Esophagus muscularis mucosa (tissue), 4 donors: Measurements from ENCODE around the gene TBATA. TPM values are rescaled to one million over a fixed set of nuclear protein-coding genes. Genes with fewer than 3 reads are reported as not detected.

Experiments used
- DNase-seq: peaks from one replicate; pipeline ENCODE4 v3.0.0-alpha.2; 2017; ENCODE audit errors: extremely low spot score
- H3K27ac ChIP-seq, 4 donors: fragments of 200-600 bp; sonication (generic); replicated peaks in 1 of 4; 1 replicate in 3 of 4; 2 replicates in 1 of 4; pipeline ENCODE4 v1.5.1; 2016 to 2019; ENCODE audit warnings: mild to moderate bottlenecking in 1 of 4
- H3K27me3 ChIP-seq, 4 donors: fragments of 200-600 bp; sonication (generic); one replicate each; pipeline versions ENCODE4 v1.5.1 to v1.6.0; 2016 to 2019
- H3K36me3 ChIP-seq, 4 donors: fragments of 200-600 bp; sonication (generic); one replicate each; pipeline ENCODE4 v1.5.1; 2016 to 2019
- H3K4me1 ChIP-seq, 4 donors: fragments of 200-600 bp; sonication (generic); one replicate each; pipeline ENCODE4 v1.5.1; 2016 to 2019
- H3K4me3 ChIP-seq, 4 donors: fragments of 200-600 bp; sonication (generic); 1 replicate in 2 of 4; 2 replicates in 2 of 4; pipeline ENCODE4 v1.5.1; 2016 to 2019; ENCODE audit warnings: mild to moderate bottlenecking in 4 of 4, moderate library complexity in 1 of 4
- H3K9me3 ChIP-seq, 4 donors: fragments of 200-600 bp; sonication (generic); 1 replicate in 3 of 4; 2 replicates in 1 of 4; pipeline ENCODE4 v1.5.1; 2016 to 2019
- CTCF ChIP-seq, 3 experiments: fragments of 200-600 bp in 2 of 3; fragments of 450-650 bp in 1 of 3; sonication (generic) in 2 of 3; IDR thresholded peaks; one replicate each; pipeline ENCODE4 v1.5.1; 2017 to 2019; ENCODE audit warnings: antibody characterized with exemption in 3 of 3, mild to moderate bottlenecking in 2 of 3, moderate library complexity in 1 of 3
- EP300 ChIP-seq: sonication (generic); formaldehyde crosslinking; IDR thresholded peaks from one replicate; pipeline ENCODE4 v1.6.1; 2017; ENCODE audit warnings: antibody characterized with exemption
- POLR2A ChIP-seq: fragments of 450-650 bp; IDR thresholded peaks from one replicate; pipeline ENCODE4 v1.6.1; 2017; ENCODE audit warnings: antibody characterized with exemption, moderate library complexity, mild to moderate bottlenecking, low read depth
- POLR2AphosphoS5 ChIP-seq, 2 donors: sonication (generic); formaldehyde crosslinking; IDR thresholded peaks; one replicate each; pipeline ENCODE4 v1.6.1; 2017; ENCODE audit warnings: antibody characterized with exemption in 2 of 2
- WGBS: methylation state at CpG from one replicate; pipeline ENCODE4 v1.1.5; 2018; 5-methylcytosine and 5-hydroxymethylcytosine counted together
- intact Hi-C: fragments of 100-400 bp; cut with DNase I; formaldehyde crosslinking; loops from one replicate; pipeline ENCODE4 v1.15.1; 2023
- total RNA-seq, 4 donors: library from RNA; depleted of rRNA; stranded (reverse); fragments of >200 nt; gene quantifications; one replicate each; pipeline versions ENCODE4 v1.1.0 to v1.2.1, GENCODE V29; 2016

TBATA gene
- not detected for total RNA-seq

DNA sequence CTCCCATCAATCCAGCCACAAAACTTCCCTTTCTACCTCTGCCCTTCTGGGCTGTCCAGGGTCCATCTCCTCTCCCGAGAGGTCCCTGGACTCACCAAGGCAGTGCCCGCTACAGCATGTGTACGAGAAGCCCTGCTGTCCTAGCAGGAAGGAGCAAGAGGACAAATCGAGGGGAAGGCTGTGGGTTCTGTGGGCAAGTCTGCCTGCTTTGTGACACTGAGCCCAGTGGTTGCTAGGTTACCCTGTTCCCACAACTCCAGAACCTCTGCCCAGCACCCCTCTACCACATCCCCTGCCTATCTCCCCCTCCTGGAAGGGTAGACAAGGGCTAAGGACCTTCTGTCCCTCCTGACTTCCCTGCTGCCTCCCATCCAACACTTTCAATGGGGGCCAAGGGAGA is at the start of gene TBATA:
TSS of gene TBATA (minus strand) at position 188 of the 400 bp plus-strand sequence. CDS start 1,998 bp downstream, outside the sequence.
- Histone ChIP-seq H3K36me3 (no peaks in the 10 kb centered on the region), H3K27ac (no peak within 1 kb of the TSS), H3K4me3 (no peak within 1 kb of the TSS), H3K4me1 (no peaks in the 10 kb centered on the region), H3K9me3 (no peaks in the 10 kb centered on the region), H3K27me3 (no peaks in the 10 kb centered on the region)
- DNase-seq, result no peak
- 79% methylated on average over 4 of the region's 4 CpGs for WGBS
- intact Hi-C loops, result no loop called here
- no peak for TF ChIP-seq POLR2A
- TF ChIP-seq POLR2AphosphoS5 (IDR thresholded peaks at IDR 0.05), result no peak
- no peak for TF ChIP-seq CTCF (IDR thresholded peaks at IDR 0.05)
- TF ChIP-seq EP300, result no peak

DNA sequence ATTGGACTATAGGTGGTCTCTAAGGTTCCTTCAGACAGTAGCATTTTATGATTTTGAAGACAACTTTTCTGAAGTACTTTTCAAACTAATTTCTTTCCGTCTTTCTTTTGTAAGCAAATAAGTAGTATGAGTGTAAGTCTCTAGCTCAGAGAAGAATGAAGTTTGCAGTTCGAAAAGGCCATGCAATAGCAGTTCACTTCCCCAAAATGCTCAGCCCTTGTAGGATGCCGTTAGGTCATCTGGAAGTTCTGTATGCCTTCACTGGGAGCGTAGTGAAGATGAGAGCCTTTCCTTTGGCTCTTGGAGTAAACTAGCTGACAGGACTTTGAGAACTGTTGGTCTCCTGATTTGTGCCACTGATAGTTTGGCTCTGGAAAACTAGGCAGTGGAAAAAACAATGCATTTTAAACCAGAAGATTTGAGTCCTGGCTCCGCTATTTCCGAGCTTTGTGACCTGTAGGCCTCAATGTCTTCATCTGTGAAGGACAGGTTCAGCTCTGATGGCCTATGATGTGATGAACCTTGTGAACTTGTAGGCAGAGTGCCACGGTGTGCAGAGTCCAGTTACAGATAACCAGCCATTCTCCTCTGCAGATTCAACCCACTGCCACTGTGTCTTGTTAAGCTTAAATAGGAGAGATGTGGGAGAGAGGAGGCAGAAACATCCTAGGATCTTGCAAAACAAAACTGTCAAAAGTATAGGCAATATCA is 49.4 kb upstream of the TBATA start:
- no peak for TF ChIP-seq POLR2AphosphoS5 (IDR thresholded peaks at IDR 0.05)
- TF ChIP-seq CTCF (IDR thresholded peaks at IDR 0.05), result no peak
- no peak for TF ChIP-seq EP300
- Histone ChIP-seq H3K27ac (no peak overlapping the region), H3K36me3 (peaks cover 0 to 5% (median 2%) of the 10 kb centered on the region in 4 donors), H3K9me3 (no peaks in the 10 kb centered on the region), H3K27me3 (no peaks in the 10 kb centered on the region), H3K4me3 (no peak overlapping the region), H3K4me1 (peaks cover 10 to 47% (median 19%) of the 10 kb centered on the region in 4 donors)
- intact Hi-C loops, result no loop called here
- 83% methylated on average over 7 of the region's 7 CpGs for WGBS
- no peak for DNase-seq

GRCh38 chr10:70834021-70834420 is 48.8 kb upstream of the TBATA start:
- WGBS, result 83% methylated on average over 5 of the region's 5 CpGs
- Histone ChIP-seq H3K36me3 (peaks cover 0 to 5% (median 2%) of the 10 kb centered on the region in 4 donors), H3K4me1 (peaks cover 10 to 47% (median 19%) of the 10 kb centered on the region in 4 donors), H3K9me3 (no peaks in the 10 kb centered on the region), H3K27ac (no peak overlapping the region), H3K4me3 (no peak overlapping the region), H3K27me3 (no peaks in the 10 kb centered on the region)
- no peak for DNase-seq
- TF ChIP-seq POLR2A (no peak), POLR2AphosphoS5 (IDR thresholded peaks at IDR 0.05) (no peak), CTCF (IDR thresholded peaks at IDR 0.05) (no peak), EP300 (no peak)
- intact Hi-C loops, result no loop called here

- peaks cover 10 to 47% (median 19%) of the 10 kb centered on the region in 4 donors for H3K4me1 ChIP-seq
- TF ChIP-seq EP300, result no peak
- TF ChIP-seq CTCF (IDR thresholded peaks at IDR 0.05), result no peak
- no peak for TF ChIP-seq POLR2AphosphoS5 (IDR thresholded peaks at IDR 0.05)
- TF ChIP-seq POLR2A, result no peak
- DNase-seq, result no peak
- H3K27ac ChIP-seq, result no peak overlapping the region
- 90% methylated on average over 2 of the region's 2 CpGs for WGBS
- intact Hi-C loops, result no loop called here
- no peaks in the 10 kb centered on the region for H3K9me3 ChIP-seq
- H3K36me3 ChIP-seq, result peaks cover 0 to 5% (median 2%) of the 10 kb centered on the region in 4 donors
- no peak overlapping the region for H3K4me3 ChIP-seq
- H3K27me3 ChIP-seq, result no peaks in the 10 kb centered on the region
Observed at GRCh38 chr10:70833601-70834000, 48.4 kb upstream of the TBATA start.
